ENCODE data around the gene SELENBP1. TPM values are rescaled to one million over a fixed set of nuclear protein-coding genes. Genes with fewer than 3 reads are reported as not detected.

The SELENBP1 gene
- total RNA-seq, 1 experiment from 2014 or later = 29.8 TPM

- H3K9me2 ChIP-seq (replicated peaks; ENCODE audit: low read length) = no peaks in the 10 kb centered on the region
- H3K4me1 ChIP-seq (ENCODE audit: insufficient read depth, low read length) = peaks cover 14% of the 10 kb centered on the region
- H3K4me2 ChIP-seq (ENCODE audit: low read length) = peak within 1 kb of the TSS; percentile 88
- TSS peak; percentile 50 for BruUV-seq (replicated peaks)
- H3K9ac ChIP-seq (ENCODE audit: low read length) = peak within 1 kb of the TSS; percentile 86
- no peaks in the 10 kb centered on the region; the same call in none of the 2 replicates for H3K36me3 ChIP-seq (ENCODE audit: low read depth, low read length)
- no peaks in the 10 kb centered on the region for H3K9me3 ChIP-seq (ENCODE audit: low read length)
- peak within 1 kb of the TSS; percentile 85 for H3K27ac ChIP-seq (ENCODE audit: low read length)
- H3K79me2 ChIP-seq (ENCODE audit: low read length) = peaks cover 11% of the 10 kb centered on the region
- peak within 1 kb of the TSS; percentile 76 for H3K4me3 ChIP-seq (ENCODE audit: low read length)
- H4K20me1 ChIP-seq (ENCODE audit: low read length) = no peaks in the 10 kb centered on the region
- ChIA-PET CTCF (interaction anchor here (0.6 kb wide), 1 partner anchor 69 kb away, joined by 4 read pairs; no protein-coding TSS in a partner anchor), POLR2A (ENCODE audit: unreplicated experiment) (interaction anchor here (0.5 to 0.7 kb wide), 3 partner anchors 11 to 23 kb away, joined by 3 to 4 read pairs (median 3); no protein-coding TSS in a partner anchor)
- TF ChIP-seq CTCF (conservative IDR thresholded peaks at IDR 0.05; ENCODE audit: low read depth, low read length) (no peak), EZH2 (IDR thresholded peaks at IDR 0.05; ENCODE audit: low read length, unreplicated experiment) (no peak), EZH2phosphoT487 (IDR thresholded peaks at IDR 0.05; ENCODE audit: borderline replicate concordance, low read length) (no peak)
- DNase-seq = peak; percentile 100
- no peaks in the 10 kb centered on the region for H3K27me3 ChIP-seq (ENCODE audit: low read length)
- intact Hi-C loops (cut with micrococcal nuclease) = loop anchor here (1.0 to 10.0 kb wide), 3 partner anchors 27 to 488 kb away; partner anchors contain the start of genes C2CD4D, PSMB4 and RORC
- ATAC-seq = peak; percentile 98
- peak within 1 kb of the TSS; percentile 89 for H2AFZ ChIP-seq (ENCODE audit: low read length)
- H3F3A ChIP-seq (ENCODE audit: low read length, unreplicated experiment) = no peaks in the 10 kb centered on the region
Measured at GRCh38 chr1:151346769-151347522, 25.6 kb downstream of the SELENBP1 start, which contains the start of gene RFX5. TSS of gene RFX5 (minus strand) at chr1:151347252. CDS start at chr1:151346320, 932 bp downstream.

- Histone ChIP-seq H2AFZ (ENCODE audit: low read length) (peak overlapping the region; percentile 89), H3K9me2 (replicated peaks; ENCODE audit: low read length) (no peaks in the 10 kb centered on the region), H3K36me3 (ENCODE audit: low read depth, low read length) (no peaks in the 10 kb centered on the region; the same call in 1 of the 2 replicates), H3K9ac (ENCODE audit: low read length) (peak overlapping the region; percentile 86), H3K79me2 (ENCODE audit: low read length) (peaks cover 11% of the 10 kb centered on the region), H4K20me1 (ENCODE audit: low read length) (no peaks in the 10 kb centered on the region), H3K9me3 (ENCODE audit: low read length) (no peaks in the 10 kb centered on the region), H3K4me3 (ENCODE audit: low read length) (peak overlapping the region; percentile 76), H3K27ac (ENCODE audit: low read length) (peak overlapping the region; percentile 85), H3F3A (ENCODE audit: low read length, unreplicated experiment) (no peaks in the 10 kb centered on the region), H3K4me2 (ENCODE audit: low read length) (peak overlapping the region; percentile 88), H3K4me1 (ENCODE audit: insufficient read depth, low read length) (peaks cover 14% of the 10 kb centered on the region), H3K27me3 (ENCODE audit: low read length) (no peaks in the 10 kb centered on the region)
- TF ChIP-seq EZH2phosphoT487 (IDR thresholded peaks at IDR 0.05; ENCODE audit: borderline replicate concordance, low read length) (no peak), CTCF (conservative IDR thresholded peaks at IDR 0.05; ENCODE audit: low read depth, low read length) (no peak), EZH2 (IDR thresholded peaks at IDR 0.05; ENCODE audit: low read length, unreplicated experiment) (no peak)
- BruUV-seq (replicated peaks) = TSS peak; percentile 67
- ChIA-PET CTCF (no interaction called here), POLR2A (ENCODE audit: unreplicated experiment) (no interaction called here)
- no peak for DNase-seq
- intact Hi-C loops (cut with micrococcal nuclease) = loop anchor here (10.0 kb wide), 1 partner anchor 489 kb away; the partner anchor contains the start of genes C2CD4D and RORC
- ATAC-seq = no peak
Measured at GRCh38 chr1:151346082-151346768, 26.3 kb downstream of the SELENBP1 start.
